SK-N-MC (cell line): ENCODE data around the gene VAT1L.

Experiments used
- DNase-seq: peaks from one replicate; pipeline ENCODE4 v3.0.0-alpha.2; 2011; ENCODE audit warnings: low read depth, low spot score
- H3K27ac ChIP-seq: fragments of 200-600 bp; sonication (generic); 2 replicates; pipeline ENCODE4 v1.5.1; 2016; ENCODE audit warnings: mixed run types
- H3K36me3 ChIP-seq: fragments of 200-600 bp; sonication (generic); 2 replicates; pipeline ENCODE4 v1.6.1; 2017; ENCODE audit warnings: antibody characterized with exemption, low read length, mixed read lengths; ENCODE audit not compliant: insufficient read depth
- H3K4me3 ChIP-seq: fragments of 200-600 bp; sonication (generic); 2 replicates; pipeline ENCODE4 v1.5.1; 2016
- H3K9ac ChIP-seq: fragments of 200-600 bp; sonication (generic); 2 replicates; pipeline ENCODE4 v1.8.0; 2017; ENCODE audit warnings: mixed run types, mixed read lengths; ENCODE audit not compliant: insufficient read length
- H3K9me3 ChIP-seq: fragments of 200-600 bp; sonication (generic); 2 replicates; pipeline ENCODE4 v1.6.1; 2017; ENCODE audit warnings: low read depth, mild to moderate bottlenecking, antibody characterized with exemption, low read length, moderate library complexity, mixed read lengths
- EZH2 ChIP-seq: fragments of 200-600 bp; sonication (generic); IDR thresholded peaks from one replicate; pipeline ENCODE4 v1.6.1; 2017; ENCODE audit warnings: antibody characterized with exemption
- FOXP2 ChIP-seq: optimal IDR thresholded peaks from 2 replicates; pipeline ENCODE3; 2011; ENCODE audit warnings: mild to moderate bottlenecking, moderate library complexity; ENCODE audit not compliant: insufficient read depth; ENCODE audit errors: extremely low read length, control extremely low read depth
- POLR2AphosphoS5 ChIP-seq: IDR thresholded peaks from 2 replicates; pipeline ENCODE4 v1.6.1; 2012; ENCODE audit warnings: mild to moderate bottlenecking, low read depth, low read length, borderline replicate concordance

VAT1L gene

GRCh38 chr16:77833921-77834634 lies 45.7 kb downstream of the VAT1L start:
- Histone ChIP-seq H3K9ac (no peak overlapping the region), H3K4me3 (no peak overlapping the region), H3K9me3 (no peaks in the 10 kb centered on the region), H3K27ac (no peak overlapping the region), H3K36me3 (no peaks in the 10 kb centered on the region)
- DNase-seq: no peak
- TF ChIP-seq POLR2AphosphoS5 (no peak), FOXP2 (no peak), EZH2 (no peak)

- Histone ChIP-seq H3K4me3 (no peak overlapping the region), H3K27ac (no peak overlapping the region), H3K9me3 (no peaks in the 10 kb centered on the region), H3K36me3 (no peaks in the 10 kb centered on the region), H3K9ac (no peak overlapping the region)
- no peak for TF ChIP-seq EZH2
- no peak for TF ChIP-seq POLR2AphosphoS5
- no peak for TF ChIP-seq FOXP2
- no peak for DNase-seq
Measured at GRCh38 chr16:77834635-77835540, 46.5 kb downstream of the VAT1L start.

GRCh38 chr16:77836801-77837200 lies 48.4 kb downstream of the VAT1L start:
- TF ChIP-seq FOXP2: no peak
- Histone ChIP-seq H3K36me3 (no peaks in the 10 kb centered on the region), H3K4me3 (no peak overlapping the region), H3K9me3 (no peaks in the 10 kb centered on the region), H3K9ac (no peak overlapping the region), H3K27ac (no peak overlapping the region)
- no peak for DNase-seq

GRCh38 chr16:77838597-77839255 lies 50.4 kb downstream of the VAT1L start:
- Histone ChIP-seq H3K4me3 (no peak overlapping the region), H3K36me3 (no peaks in the 10 kb centered on the region), H3K27ac (no peak overlapping the region), H3K9me3 (no peaks in the 10 kb centered on the region), H3K9ac (no peak overlapping the region)
- no peak for DNase-seq
- TF ChIP-seq EZH2: no peak
- no peak for TF ChIP-seq POLR2AphosphoS5
- no peak for TF ChIP-seq FOXP2

- Histone ChIP-seq H3K27ac (no peak overlapping the region), H3K36me3 (no peaks in the 10 kb centered on the region), H3K9me3 (no peaks in the 10 kb centered on the region), H3K9ac (no peak overlapping the region), H3K4me3 (no peak overlapping the region)
- no peak for TF ChIP-seq FOXP2
- TF ChIP-seq POLR2AphosphoS5: no peak
- TF ChIP-seq EZH2: no peak
- DNase-seq: no peak
Measured at GRCh38 chr16:77840093-77840492, 51.7 kb downstream of the VAT1L start.

GRCh38 chr16:77840673-77841501 lies 52.5 kb downstream of the VAT1L start:
- TF ChIP-seq EZH2 (no peak), FOXP2 (no peak), POLR2AphosphoS5 (no peak)
- H3K27ac ChIP-seq: no peak overlapping the region
- H3K9ac ChIP-seq: no peak overlapping the region
- no peaks in the 10 kb centered on the region for H3K36me3 ChIP-seq
- DNase-seq: no peak
- H3K9me3 ChIP-seq: no peaks in the 10 kb centered on the region
- no peak overlapping the region for H3K4me3 ChIP-seq

- H3K9me3 ChIP-seq: no peaks in the 10 kb centered on the region
- TF ChIP-seq FOXP2 (no peak), POLR2AphosphoS5 (no peak), EZH2 (no peak)
- no peak for DNase-seq
- H3K9ac ChIP-seq: no peak overlapping the region
- no peak overlapping the region for H3K27ac ChIP-seq
- H3K36me3 ChIP-seq: no peaks in the 10 kb centered on the region
- H3K4me3 ChIP-seq: no peak overlapping the region
Measured at GRCh38 chr16:77841502-77841763, 53.1 kb downstream of the VAT1L start.

GRCh38 chr16:77842468-77842867 lies 54.1 kb downstream of the VAT1L start:
- no peak for TF ChIP-seq EZH2
- no peak for TF ChIP-seq POLR2AphosphoS5
- Histone ChIP-seq H3K9me3 (no peaks in the 10 kb centered on the region), H3K27ac (no peak overlapping the region), H3K9ac (no peak overlapping the region), H3K36me3 (no peaks in the 10 kb centered on the region), H3K4me3 (no peak overlapping the region)
- DNase-seq: no peak
